NB4 (cell line): Measurements from ENCODE around the gene P2RX6.

Source experiments
- CTCF ChIP-seq: IDR thresholded peaks from one replicate; pipeline ENCODE4 v1.5.1; 2012; ENCODE audit warnings: low read depth, low read length
- MAX ChIP-seq: IDR thresholded peaks from 2 replicates; pipeline ENCODE4 v1.6.1; 2011; ENCODE audit warnings: low read depth, low read length
- MYC ChIP-seq: IDR thresholded peaks from 2 replicates; pipeline ENCODE4 v1.6.1; 2011; ENCODE audit warnings: low read depth, low read length
- POLR2A ChIP-seq: IDR thresholded peaks from 2 replicates; pipeline ENCODE4 v1.6.1; 2011; ENCODE audit warnings: mild to moderate bottlenecking; ENCODE audit not compliant: insufficient read length; ENCODE audit errors: extremely low read depth

GRCh38 chr22:21014202-21014725, 701 bp upstream of the P2RX6 start:
- TF ChIP-seq CTCF (no peak), POLR2A (no peak), MAX (no peak), MYC (no peak)
